GM18867 (cell line): ENCODE measurements around the gene TSPAN32.
A peak's percentile ranks its signal among the peaks of the same experiment; 100 is the strongest.

ENCODE experiments used
- ATAC-seq: cut with Tn5 transposase; IDR thresholded peaks from one replicate; pipeline ENCODE4 v1.9.1; 2021; ENCODE audit warnings: mild to moderate bottlenecking, moderate library complexity; ENCODE audit not compliant: unreplicated experiment

The TSPAN32 gene, protein sequence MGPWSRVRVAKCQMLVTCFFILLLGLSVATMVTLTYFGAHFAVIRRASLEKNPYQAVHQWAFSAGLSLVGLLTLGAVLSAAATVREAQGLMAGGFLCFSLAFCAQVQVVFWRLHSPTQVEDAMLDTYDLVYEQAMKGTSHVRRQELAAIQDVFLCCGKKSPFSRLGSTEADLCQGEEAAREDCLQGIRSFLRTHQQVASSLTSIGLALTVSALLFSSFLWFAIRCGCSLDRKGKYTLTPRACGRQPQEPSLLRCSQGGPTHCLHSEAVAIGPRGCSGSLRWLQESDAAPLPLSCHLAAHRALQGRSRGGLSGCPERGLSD

DNA sequence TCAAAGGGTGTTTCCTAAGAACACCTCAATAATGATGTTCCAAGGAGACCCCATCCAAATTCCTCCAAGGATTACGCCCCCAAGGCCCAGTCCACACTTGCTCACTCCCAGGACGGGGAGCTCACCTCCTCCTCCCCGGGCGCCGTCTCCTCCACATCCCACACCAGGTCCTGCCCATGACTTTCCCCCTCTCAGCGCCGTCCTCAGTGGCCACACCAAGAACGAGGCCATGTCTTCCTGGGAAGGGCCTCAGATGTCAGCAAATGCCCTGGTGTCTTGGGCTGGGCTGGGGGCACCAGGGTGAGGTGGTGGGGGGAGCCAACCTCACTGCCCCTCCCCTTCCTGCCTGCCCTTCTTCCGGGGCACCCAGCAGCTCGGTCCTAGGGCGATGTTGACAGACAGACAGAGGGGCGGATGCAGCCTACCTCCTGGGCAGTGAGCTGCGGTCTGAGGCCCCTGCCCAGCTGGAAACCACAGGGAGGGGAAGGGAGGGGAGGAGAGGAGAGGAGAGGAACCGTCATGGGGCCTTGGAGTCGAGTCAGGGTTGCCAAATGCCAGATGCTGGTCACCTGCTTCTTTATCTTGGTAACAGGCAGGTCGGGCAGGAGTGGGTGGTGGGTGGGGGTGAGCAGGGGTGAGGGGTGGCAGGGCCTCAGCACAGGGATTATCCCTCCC, at the start of gene TSPAN32, which contains the start of gene C11orf21:
TSS of gene TSPAN32 (plus strand) at position 383 of the 675 bp plus-strand sequence. CDS start at position 520, 137 bp downstream.
TSS of gene C11orf21 (minus strand) at position 288 of the 675 bp plus-strand sequence. CDS start at position 178, 110 bp downstream.
- ATAC-seq = peak; percentile 63

- no peak for ATAC-seq
Measured at GRCh38 chr11:2252018-2252417, 49.8 kb upstream of the TSPAN32 start.

DNA sequence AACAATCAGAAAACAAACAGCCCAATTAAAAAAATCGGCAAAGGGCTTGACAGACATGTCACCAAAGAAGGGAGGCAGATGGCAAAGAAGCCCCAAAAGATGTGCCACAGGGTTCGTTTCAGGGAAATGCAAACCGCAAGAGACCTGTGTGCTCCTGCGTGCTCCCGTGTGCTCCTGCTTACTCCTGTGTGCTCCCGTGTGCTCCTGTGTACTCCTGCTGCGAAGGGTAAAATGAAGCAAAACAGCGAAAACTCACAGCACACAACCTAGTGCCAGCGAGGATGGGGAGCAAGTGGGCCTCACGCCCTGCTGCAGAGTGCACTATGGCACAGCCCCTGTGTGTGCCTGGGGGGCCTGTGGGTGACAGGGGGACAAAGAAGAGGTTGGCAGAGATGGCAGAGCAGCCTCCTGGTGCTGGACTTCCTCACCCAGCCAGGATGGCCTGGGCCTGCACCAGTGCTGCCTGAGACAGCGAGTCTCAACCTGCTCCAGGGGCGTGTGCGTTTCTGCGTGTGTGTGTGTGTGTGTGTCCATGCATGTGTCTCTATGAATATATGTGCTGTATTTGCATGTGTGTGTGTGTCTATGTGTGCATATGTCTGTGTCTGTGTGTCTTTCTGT, 45.4 kb upstream of the TSPAN32 start:
- no peak for ATAC-seq

GRCh38 chr11:2256951-2257700, 44.7 kb upstream of the TSPAN32 start:
- ATAC-seq = no peak

- no peak for ATAC-seq
Measured at GRCh38 chr11:2258501-2259465, 43.0 kb upstream of the TSPAN32 start.

GRCh38 chr11:2259466-2259830, 42.4 kb upstream of the TSPAN32 start:
- ATAC-seq = no peak

- no peak for ATAC-seq
Measured at GRCh38 chr11:2259897-2260451, 41.8 kb upstream of the TSPAN32 start.

GRCh38 chr11:2260491-2261364, 41.1 kb upstream of the TSPAN32 start:
- no peak for ATAC-seq

- ATAC-seq = no peak
Measured at GRCh38 chr11:2261436-2262230, 40.2 kb upstream of the TSPAN32 start.

- no peak for ATAC-seq
Measured at GRCh38 chr11:2262301-2263070, 39.3 kb upstream of the TSPAN32 start.

- no peak for ATAC-seq
Measured at GRCh38 chr11:2263071-2263565, 38.7 kb upstream of the TSPAN32 start.

- no peak for ATAC-seq
Measured at GRCh38 chr11:2263724-2264360, 38.0 kb upstream of the TSPAN32 start.

- ATAC-seq = no peak
Measured at GRCh38 chr11:2264366-2265053, 37.3 kb upstream of the TSPAN32 start.

DNA sequence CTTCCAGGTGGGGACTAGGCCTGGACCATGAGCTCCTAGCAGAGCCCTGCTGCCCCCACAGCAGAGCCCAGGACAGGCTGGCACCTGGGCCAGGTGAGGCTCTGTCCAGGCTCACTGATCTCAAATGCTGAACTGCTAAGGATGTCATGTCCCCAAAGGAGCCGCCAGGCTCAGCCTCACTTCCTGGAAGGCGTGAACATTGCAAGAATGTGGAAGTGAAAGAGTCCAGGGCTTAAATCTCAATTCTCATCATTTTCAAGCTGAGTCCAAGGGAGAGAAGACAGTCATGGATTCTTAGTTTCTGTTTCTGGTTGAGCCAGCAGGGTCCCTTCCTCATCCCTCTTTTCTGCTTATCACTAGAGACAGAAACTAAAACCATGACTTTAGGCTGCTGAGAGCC, 36.4 kb upstream of the TSPAN32 start:
- ATAC-seq = no peak

DNA sequence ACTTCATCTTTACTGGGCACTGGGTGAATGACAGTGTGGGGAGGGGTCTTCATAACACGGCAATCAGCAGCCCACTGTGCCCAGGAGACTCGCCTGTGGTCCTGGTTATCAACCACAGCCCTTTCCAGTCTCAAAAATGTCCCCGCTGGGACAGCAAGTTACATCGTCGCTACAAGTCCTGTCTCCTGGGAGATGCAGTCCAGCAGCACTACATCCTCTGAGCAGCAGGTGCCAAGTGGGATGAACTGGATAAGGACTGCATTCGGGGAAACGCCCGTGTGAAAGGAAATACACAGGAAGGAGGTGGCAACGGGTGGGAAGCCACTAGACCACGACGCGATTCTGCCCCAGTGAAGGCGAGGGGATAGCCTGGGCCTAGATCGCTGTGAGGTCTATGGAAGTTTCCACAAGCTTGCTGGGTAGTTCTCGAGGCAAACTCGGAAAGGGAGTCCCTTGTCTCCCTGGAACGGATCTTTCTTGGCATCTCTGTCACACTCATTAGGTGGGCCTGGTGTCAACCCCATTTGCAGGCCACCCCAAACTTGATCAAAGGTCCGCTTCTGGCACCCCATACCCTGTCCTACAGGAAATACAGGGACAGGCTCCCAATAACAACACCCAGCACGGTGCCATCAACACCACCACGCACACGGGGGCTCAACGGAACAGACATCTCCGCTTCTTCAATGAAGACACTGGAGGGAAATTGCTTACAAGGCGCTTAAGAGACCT, 35.8 kb upstream of the TSPAN32 start:
- ATAC-seq = no peak
